GM21390 (cell line): ENCODE results near the gene SMPD2.

ENCODE experiments used
- ATAC-seq: cut with Tn5 transposase; IDR thresholded peaks from one replicate; pipeline ENCODE4 v1.9.1; 2021; ENCODE audit not compliant: unreplicated experiment

Gene SMPD2, protein sequence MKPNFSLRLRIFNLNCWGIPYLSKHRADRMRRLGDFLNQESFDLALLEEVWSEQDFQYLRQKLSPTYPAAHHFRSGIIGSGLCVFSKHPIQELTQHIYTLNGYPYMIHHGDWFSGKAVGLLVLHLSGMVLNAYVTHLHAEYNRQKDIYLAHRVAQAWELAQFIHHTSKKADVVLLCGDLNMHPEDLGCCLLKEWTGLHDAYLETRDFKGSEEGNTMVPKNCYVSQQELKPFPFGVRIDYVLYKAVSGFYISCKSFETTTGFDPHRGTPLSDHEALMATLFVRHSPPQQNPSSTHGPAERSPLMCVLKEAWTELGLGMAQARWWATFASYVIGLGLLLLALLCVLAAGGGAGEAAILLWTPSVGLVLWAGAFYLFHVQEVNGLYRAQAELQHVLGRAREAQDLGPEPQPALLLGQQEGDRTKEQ

DNA sequence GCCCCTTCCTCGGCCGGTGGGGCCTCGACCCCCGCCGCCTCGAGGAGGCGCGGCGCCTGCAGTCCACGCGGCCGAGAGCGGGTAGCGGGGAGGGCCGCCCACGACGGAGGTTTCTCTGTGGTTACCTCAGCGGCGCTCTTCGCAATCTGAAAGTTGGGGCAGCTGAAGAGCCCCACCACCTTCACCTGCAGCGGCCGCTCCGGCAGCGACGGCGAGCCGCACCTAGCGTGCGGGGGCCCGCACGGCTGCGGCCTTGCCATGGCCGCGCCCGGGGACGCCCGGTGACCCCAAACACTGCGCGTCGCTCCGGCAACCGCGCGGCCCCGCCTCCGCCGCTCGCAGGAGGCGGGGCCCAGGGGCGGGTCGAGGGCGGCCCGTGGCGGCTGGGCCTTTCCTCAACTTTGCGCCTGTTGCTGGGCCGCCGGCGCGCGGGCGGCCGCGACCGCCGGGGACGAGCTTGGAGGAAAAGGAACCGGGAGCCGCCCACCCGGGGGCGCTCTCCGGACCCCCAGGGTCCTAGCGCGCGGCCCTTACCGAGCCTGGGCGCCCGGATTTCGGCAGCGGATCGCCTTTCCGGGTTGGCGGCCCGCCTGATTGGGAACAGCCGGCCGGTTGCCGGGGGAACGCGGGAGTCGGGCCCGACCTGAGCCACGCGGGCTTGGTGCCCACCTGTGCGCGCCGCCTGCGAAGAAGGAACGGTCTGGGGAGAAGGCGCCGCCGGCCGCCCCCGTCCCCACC is at the start of gene SMPD2, which contains the start of gene PPIL6:
Gene SMPD2 (plus strand): TSS at position 394 of the 738 bp plus-strand sequence. CDS start 398 bp downstream, outside the sequence.
Gene PPIL6 (minus strand): TSS at position 298 of the 738 bp plus-strand sequence. CDS start 38 bp downstream, at position 260.
- peak; percentile 87 for ATAC-seq

DNA sequence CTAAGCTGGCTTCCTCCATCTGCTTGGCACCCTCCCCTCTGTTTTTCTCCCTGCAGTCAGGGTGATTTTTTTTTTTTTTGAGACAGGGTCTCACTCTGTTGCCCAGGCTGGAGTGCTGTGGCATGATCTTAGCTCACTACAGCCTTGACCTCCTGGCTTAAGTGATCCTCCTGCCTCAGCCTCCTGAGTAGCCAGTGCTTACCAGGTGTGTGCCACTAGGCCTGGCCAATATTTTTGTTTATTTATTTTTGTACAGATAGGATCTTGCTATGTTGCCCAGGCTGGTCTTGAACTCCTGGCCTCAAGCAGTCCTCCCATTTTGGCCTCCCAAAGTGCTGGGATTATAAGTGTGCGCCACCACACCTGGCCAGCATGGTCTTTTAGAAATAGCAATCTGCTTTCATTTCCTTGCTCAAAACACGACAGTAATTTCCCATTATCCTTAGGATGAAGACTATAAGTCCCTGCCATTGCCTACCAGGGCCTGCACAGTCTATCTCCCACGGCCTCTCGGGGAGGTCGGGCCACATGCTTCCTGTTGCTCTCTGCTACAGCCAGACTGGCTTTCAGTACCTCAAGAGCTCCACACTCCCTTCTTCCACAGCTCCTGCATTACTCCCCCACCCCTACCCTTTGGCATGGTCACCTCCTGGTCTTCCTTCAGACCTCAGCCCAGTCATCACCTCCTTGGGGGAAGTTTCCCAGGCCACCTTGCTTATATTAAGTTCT is 47.2 kb upstream of the SMPD2 start:
- ATAC-seq: no peak

DNA sequence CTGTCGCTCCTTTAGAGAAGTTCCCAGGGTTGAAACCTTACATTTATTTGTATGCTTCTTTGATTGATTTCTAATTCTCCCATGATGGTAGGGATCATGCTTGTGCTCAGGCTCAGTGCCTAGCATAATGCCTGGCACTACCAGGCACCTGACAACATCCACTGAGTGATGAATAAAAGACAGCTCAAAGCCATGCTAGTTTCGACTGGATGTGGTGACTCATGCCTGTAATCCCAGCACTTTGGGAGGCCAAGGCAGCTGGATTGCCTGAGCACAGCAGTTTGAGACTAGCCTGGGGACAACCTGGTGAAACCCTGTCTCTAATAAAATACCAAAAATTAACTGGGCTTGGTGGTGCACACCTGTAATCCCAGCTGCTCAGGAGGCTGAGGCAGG is 46.6 kb upstream of the SMPD2 start:
- no peak for ATAC-seq

DNA sequence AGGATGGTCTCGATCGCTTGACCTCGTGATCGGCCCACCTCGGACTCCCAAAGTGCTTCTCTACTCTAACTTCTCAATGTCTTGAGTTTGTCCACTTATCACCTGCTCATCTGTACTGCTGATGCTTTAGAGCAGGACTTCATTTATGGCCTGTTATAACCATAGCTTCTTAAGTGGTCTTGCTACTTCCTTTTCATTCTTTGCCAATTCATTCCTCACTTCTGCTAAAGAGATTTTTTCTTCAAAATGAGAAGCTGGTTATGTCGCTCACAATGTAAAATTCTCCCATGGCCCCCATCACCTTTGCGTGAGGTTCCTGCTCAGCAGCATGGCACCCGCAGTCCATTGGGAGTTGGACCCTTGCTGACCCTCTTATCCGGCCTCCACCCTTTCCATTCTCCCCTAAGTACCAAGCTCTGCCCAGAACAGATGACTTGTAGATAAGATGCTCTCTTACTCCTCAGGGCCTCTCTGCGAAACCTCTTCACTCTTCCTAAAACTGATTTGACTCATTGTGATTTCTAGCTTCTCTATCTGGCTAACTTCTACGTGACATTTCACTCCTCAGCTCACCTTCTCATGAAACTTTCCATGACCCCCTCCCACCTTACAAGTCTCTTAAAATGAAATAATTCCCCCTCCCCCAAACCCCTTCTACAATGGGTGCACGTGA is 44.3 kb upstream of the SMPD2 start:
- ATAC-seq: no peak

DNA sequence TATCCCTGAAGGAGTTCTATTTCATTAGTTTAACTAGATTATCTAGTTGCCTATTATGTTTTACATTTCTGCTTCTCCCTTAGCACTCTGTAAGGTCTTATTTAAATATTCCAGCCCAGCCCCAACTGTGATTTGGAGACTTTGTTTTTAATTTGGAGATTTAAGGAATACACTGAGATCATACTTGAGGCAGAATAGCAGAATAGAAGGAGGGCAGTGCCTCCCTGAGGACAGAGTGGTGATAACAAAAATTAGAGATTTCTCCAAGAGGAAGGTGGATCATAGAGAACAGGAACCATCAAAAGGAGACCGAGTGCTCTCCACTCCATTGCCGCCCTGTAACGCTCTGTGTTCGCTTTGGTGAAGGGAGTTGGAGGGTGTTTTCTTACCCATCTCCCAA is 43.5 kb upstream of the SMPD2 start:
- ATAC-seq: no peak

DNA sequence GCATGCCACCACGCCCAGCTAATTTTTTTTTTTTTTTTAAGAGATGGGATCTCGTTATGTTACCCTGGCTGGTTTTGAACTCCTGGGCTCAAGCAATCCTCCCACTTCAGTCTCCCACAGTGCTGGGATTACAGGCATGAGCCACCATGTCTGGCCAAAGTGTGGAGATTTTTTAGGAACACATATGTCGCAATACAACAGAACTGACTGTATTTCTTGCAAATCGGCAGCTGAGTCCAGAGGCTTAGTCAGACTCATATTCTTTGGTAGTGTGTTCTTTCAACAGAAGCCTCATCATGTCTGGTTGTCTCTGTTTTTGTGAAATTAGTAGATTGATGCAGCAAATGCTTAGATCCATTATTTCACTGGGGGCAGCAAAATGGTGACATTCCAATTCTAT is 34.3 kb upstream of the SMPD2 start:
- no peak for ATAC-seq

DNA sequence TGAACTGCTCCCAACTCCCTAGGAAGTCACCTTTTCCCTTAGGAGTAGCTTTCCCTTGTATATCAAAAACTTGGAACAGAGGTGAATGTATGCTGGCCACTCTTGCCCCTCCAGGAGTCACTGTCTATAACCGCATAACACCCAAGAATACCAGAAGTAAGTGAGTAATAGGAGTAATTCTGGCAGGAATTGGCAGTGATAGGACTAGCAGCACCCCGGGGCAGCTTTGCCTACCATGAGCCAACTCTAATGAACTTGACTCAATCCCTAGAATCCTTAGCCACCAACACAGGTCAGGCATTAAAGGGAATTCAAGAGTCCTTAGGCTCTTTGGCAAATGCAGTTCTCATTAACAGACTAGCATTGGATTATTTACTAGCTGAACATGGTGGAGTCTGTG is 29.5 kb upstream of the SMPD2 start:
- no peak for ATAC-seq

DNA sequence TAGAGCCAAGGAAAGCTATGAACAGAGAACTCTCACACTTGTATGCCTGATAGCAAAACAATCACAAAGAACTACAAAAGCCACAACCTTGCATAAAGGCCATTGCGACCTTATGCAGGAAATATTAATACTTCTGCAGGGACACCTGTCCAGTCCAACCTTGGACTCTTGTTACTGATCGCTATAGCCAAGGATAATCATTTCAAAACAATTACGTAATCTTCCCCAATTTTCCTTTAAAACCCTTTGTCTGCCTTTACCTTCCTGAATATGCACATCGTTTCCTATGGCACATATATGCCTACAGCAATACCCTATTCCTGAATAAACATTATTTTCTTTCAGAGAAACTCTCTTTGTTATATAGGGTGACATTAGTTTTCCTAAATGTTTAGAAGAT is 22.9 kb upstream of the SMPD2 start:
- ATAC-seq: no peak

DNA sequence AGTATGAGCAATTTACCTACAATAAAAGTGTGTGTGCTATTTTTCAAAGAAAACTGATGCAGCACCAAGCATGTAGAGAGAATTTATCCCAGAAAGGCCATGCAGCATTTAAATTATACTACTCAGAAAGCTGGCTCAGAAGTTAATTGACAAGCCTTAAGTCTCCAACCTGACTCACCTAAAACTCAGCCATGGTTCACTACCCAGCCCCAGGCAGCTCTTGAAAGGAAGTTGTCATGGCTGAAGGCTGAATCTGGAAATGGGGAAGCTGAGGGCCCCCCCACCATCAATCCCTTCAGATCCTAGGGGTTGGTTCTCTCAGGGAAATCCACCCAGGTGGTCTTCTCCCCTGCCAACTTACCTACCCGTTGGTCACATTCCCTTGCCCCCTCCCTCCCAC is 19.8 kb upstream of the SMPD2 start:
- ATAC-seq: no peak

DNA sequence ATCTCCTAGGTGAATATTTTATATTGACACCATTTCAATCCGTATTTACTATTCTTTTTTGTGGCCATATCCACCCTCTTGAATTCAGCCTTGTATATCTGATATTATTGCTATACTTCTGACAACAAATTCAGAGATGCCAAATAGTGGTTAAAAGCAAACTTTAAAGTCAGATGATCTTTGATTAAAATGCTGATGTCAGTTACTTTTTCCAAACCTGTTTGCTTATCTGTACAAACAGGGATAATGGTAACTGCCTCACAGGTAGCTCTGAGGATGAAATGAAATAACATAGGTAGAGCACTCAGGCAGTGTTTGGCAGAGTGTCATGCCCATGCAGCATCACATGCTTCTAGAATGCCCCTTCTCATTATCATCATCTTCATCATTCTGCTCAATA is 19.3 kb upstream of the SMPD2 start:
- ATAC-seq: no peak

DNA sequence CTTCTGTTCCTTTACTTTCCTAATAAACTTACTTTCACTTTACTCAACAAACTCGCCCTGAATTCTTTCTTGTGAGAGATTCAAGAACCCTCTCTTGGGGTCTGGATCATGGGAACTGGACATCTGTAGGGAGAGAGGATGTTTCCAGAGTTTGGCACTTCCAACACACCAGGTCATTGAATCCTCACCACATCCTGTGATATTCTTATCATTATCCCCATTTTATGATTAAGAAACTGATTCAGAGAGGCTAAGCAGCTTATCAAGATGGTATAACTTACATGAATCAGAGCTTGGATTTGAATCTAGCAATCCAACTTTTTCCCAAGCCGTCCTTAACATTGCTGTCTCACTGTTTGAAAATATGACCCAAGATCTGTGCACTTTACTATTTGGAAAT is 15.6 kb upstream of the SMPD2 start:
- no peak for ATAC-seq

DNA sequence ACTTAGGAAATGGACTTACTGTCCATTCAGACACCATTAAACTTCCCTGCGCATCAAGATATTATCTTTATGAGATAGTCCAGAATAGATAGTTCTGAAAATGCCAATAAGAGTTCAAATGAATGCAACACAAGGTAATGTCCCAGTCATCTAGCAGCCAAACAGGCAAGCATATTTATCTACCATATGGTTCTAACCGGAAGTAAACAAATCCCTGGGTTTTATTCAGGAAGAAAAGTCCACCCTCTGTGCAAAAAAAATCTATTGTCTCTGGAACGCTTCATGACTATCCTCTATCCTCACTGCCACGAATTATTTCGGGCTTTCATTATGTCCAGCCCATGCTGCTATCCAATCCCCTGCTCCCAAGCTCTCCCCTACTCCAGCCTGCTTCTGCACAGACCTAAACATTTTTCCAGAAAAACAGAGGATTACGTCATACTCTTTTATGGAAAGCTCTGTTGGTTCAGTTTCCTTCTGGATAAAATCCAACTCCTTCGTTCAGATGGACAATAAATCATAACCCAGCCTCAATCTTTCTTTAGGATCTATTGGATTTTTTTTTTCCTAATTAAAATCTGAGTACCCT is 11.5 kb upstream of the SMPD2 start:
- ATAC-seq: no peak

DNA sequence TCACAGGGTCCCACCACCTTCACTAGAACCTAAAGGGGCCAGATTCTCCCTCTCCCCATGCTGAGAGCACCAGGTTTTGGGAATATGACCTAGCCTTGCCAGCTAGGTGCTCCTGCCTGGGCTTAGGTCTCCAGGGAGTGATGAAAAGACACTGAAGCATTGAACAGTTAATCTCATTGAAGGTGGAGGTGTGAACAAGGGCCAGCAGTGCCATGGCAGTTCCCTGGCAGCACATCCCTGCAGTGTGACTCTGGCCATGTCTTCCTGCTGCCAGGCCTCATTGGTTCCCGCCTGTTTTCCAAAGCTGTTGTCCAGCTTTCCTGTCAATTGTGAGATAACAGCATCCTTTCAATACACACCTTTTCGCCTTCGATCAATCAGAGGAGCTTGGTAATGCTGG is 11.0 kb upstream of the SMPD2 start:
- no peak for ATAC-seq

DNA sequence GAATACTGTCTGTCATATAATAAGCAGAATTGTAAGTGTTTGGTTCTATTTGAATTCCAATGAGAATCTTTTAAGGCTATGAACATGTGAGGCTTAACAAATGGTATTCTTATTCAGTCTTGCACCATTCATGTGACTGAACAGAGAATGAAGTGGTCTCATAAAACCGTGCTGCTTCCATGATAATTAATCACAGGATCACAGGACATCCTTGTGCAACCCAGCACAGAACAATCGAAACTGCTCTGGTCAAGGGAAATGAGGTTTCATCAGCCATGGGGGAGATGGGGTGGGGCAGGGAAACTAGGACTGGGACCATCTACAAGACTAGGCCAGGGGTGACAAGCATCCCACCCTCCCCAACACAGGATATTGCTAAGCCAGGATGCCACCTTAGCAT is 6.1 kb upstream of the SMPD2 start:
- no peak for ATAC-seq

DNA sequence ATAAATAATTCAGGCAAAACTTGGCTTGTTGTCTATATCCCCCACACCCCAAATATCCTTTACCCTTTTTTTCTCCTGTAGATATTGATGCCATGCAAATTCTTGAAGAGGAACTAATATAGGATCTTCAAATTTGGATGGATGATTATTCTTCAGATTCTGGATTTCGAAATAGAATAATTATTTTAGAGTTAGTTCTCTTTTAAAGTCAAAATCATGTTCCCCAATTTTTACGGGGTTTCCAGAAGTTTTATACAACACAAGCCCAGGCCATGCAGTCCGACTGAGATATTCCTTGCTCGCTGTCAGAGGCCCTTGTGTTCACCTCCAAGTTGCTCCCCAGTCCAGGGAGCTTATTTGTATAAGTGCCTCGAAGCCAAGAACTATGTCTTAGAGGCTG is 4.5 kb upstream of the SMPD2 start:
- ATAC-seq: no peak

DNA sequence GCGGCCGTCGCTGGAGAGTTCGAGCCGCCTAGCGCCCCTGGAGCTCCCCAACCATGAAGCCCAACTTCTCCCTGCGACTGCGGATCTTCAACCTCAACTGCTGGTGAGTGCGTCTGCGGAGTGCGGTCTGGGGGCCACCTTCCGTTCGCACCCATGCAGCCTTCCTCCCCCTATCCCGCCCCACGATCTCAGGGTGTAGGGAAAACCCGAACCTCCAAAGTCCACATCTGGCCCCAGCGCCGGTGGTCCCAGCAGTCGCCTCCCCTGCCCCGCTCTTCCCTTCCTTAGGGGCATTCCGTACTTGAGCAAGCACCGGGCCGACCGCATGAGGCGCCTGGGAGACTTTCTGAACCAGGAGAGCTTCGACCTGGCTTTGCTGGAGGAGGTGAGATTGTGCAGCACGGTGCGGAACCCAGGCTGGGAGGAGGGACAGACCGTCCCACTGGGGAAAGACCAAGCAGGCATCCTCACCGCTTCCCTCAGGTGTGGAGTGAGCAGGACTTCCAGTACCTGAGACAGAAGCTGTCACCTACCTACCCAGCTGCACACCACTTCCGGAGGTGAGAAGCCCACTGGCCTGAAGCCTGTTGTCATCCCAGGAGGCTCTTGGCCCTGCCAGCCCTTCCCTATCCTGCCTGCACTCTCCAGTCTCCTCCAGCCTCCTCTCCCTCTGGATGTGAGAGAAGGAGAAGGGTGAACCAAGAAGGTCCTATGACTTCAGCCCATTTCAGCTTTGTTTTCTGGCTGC is 719 bp downstream of the SMPD2 start:
- peak; percentile 24 for ATAC-seq

DNA sequence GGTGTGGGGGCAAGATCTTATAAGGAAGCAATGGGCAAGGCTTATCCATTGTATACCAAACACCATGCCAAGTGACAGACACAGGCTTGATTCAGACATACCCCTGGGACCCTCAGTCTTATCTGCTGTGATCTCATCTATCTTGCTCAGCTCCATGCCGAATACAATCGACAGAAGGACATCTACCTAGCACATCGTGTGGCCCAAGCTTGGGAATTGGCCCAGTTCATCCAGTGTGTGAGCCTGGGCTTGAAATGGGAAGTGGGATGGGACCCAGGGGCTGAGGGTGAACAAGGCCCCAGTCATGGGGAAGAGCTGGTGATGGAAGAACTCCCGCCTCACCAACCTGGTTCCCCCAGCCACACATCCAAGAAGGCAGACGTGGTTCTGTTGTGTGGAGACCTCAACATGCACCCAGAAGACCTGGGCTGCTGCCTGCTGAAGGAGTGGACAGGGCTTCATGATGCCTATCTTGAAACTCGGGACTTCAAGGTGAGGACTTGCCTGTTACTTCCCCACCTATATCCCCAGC is 1.9 kb downstream of the SMPD2 start:
- ATAC-seq: no peak

DNA sequence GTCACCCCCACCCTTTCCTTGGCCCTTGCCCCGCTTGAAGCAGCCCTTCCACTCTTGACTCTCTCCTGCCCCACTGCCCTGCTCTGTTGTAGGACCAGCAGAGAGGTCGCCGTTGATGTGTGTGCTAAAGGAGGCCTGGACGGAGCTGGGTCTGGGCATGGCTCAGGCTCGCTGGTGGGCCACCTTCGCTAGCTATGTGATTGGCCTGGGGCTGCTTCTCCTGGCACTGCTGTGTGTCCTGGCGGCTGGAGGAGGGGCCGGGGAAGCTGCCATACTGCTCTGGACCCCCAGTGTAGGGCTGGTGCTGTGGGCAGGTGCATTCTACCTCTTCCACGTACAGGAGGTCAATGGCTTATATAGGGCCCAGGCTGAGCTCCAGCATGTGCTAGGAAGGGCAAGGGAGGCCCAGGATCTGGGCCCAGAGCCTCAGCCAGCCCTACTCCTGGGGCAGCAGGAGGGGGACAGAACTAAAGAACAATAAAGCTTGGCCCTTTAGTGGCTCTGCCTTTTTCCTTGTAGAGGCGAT is 3.0 kb downstream of the SMPD2 start:
- ATAC-seq: no peak

DNA sequence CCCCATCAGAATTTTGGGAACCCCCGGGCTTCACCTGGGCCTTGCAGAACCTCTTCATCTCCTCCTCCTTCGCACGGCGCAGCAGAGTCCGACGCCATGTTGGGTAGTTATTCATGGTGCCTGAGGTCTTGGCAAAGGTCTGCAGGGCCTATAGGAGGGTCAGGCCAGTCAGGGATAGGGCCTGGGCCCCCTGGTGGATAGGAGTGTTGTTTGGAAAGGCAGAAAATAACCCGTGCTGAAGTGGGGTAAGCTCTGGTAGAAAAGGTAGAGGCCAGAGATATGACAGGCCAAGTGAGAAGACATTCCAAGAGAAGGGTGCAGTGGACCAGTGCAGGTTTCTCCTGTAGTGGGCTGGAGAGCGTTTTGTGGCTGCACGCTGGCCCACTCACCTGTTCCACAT is 4.9 kb downstream of the SMPD2 start:
- no peak for ATAC-seq

DNA sequence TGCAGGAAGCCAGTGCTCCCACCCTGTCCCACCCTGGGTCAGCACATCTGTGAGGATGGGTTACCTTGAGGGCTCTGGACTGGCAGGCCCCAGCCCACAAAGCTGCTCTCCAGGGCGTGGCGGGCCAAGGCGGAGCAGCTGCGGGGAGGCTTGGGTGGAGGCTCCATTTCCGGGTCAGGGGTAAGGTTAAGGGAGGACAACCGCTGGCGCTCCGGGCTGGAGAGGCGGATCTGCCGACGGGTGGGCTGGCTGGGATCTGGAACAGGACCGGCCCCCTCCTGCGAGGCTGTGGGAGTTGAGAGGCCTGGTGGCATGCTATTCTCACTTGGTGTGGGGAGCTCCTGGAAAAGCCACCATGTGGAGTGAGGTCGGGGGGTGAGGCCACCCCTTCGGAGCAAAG is 5.5 kb downstream of the SMPD2 start:
- ATAC-seq: no peak
